Activated CD8-positive, alpha-beta memory T cell treated with anti-CD3 and anti-CD28 coated beads for 48 hours (primary cell): Measurements from ENCODE around the gene SPATA16.

Source experiments
- DNase-seq, 3 experiments: peaks; one replicate each; pipeline ENCODE4 v3.0.0-alpha.2; 2020; ENCODE audit warnings: low read depth in 2 of 3, low spot score in 2 of 3

Gene SPATA16

DNA sequence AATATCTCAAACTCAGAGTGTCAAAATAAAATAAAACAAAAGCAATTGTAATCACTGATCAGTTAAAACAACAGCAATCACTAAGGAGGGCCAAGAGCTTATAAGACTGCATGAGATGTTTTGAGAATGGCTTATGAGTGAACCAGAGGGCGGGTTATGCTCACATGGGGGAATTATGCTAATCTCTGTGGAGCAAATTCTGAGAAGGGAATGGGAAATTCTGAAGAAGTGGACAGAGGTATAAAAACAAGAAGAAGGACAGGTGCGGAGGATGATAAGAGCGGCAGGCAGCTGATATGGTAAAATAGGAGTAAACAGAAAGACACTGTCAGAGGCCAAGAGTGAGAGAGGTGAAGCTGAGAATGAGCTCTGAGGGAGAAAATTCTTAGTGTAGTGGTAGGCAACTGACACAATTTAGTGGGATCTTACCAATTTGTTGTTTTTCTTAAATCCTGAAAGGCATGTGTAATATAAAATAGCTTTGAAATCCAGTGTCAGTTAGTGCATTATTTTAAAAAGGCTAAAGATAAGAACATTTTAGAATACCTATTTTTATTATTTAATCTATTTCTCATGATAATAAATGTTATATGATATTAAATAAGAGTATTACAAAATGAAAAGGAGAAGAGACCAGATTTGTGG is 133.8 kb downstream of the SPATA16 start:
- no peak for DNase-seq

- no peak for DNase-seq
Observed at GRCh38 chr3:173006006-173006405, 135.0 kb downstream of the SPATA16 start.

- no peak for DNase-seq
Observed at GRCh38 chr3:173004681-173005080, 136.4 kb downstream of the SPATA16 start.

DNA sequence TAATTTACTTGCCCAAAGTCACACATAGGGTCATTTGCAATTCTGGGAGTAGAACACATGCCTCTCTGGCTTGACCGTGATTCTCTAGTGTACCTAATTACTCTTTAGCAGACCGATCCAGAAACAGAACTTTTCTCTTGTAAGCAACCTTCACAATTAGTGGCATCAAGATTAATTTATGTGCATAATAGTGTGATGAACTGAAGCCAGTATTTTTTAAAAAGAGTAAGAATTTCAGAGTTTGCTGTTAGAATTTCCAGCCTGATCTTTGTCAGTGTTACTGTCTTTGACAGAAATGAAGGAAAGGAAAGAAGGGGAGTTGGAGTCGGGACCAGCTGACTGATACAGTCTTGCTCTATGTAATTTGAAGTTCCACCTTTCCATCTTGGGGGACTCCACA is 137.1 kb downstream of the SPATA16 start:
- no peak for DNase-seq

- DNase-seq: no peak
Observed at GRCh38 chr3:173003471-173003870, 137.6 kb downstream of the SPATA16 start.

GRCh38 chr3:173001622-173002021 is 139.4 kb downstream of the SPATA16 start:
- no peak for DNase-seq

DNA sequence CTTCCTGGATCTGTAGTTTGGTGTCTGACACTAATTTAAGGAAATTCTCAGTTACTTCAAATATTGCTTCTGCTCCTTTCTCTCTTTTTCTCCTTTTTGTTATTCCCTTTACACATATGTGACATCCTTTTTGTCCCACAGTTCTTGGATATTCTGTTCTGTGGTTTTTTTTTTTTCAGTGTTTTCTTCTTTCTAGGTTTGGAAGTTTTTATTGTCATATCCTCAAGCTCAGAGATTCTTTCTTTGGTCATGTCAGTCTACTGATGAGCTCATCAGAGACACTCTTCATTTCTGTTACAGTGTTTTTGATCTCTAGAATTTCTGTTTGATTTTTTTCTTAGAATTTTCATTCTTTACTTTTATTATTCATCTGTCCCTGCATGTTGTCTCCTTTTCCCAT is 140.5 kb downstream of the SPATA16 start:
- DNase-seq: no peak

GRCh38 chr3:172993412-172993811 is 147.6 kb downstream of the SPATA16 start:
- DNase-seq: no peak

DNA sequence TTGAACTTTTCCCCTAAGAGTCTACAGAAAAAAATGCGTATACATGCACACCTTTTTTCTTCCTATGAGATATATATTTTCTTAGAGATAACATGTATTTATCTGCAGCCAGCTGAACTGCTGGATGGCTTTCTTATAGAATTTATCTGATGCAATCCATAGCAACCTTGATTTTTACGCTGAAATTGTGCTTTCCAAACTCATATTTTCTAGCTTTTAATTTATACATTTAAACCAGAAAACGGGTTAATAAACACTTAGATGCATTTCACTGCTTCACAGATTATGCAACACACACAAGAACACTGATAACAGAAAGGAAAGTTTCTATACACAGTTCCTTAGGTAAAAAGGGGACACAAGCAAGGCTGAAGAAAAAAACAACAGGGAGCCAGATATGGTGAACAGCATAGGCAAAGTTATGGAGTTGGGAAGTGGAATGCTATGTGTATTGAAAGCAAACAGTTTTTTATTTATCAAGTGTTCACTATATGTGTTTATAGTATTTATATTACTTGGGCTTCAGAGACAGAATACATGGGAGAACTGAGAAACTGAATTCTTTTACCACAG is 149.5 kb downstream of the SPATA16 start:
- DNase-seq: no peak

GRCh38 chr3:172989373-172989772 is 151.7 kb downstream of the SPATA16 start:
- DNase-seq: no peak

- DNase-seq: no peak
Observed at GRCh38 chr3:172987273-172987672, 153.8 kb downstream of the SPATA16 start.

GRCh38 chr3:172984914-172985313 is 156.1 kb downstream of the SPATA16 start:
- no peak for DNase-seq

- no peak for DNase-seq
Observed at GRCh38 chr3:172982736-172983364, 158.2 kb downstream of the SPATA16 start.

GRCh38 chr3:172981407-172981983 is 159.5 kb downstream of the SPATA16 start:
- no peak for DNase-seq

GRCh38 chr3:172980849-172981248 is 160.2 kb downstream of the SPATA16 start:
- no peak for DNase-seq

DNA sequence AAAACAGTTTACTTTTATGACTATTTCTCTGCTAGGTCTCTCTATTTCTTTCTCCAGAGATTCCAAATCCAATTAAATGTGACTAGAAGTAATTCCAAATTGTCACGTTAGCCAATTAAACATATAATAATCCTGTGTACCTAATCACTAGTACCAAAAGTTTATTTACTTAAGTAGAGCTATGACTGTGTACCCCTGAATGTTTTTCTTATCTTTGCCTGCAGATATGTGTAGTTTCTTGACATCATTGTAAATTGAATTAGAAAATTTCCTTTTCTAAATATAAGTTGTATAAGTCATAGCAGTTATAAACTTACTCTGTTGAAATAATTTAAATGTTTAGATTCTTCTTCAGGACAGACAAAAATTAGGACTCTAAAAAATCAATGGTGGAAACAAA is 163.3 kb downstream of the SPATA16 start:
- DNase-seq: no peak

- no peak for DNase-seq
Observed at GRCh38 chr3:172974969-172975368, 166.1 kb downstream of the SPATA16 start.

DNA sequence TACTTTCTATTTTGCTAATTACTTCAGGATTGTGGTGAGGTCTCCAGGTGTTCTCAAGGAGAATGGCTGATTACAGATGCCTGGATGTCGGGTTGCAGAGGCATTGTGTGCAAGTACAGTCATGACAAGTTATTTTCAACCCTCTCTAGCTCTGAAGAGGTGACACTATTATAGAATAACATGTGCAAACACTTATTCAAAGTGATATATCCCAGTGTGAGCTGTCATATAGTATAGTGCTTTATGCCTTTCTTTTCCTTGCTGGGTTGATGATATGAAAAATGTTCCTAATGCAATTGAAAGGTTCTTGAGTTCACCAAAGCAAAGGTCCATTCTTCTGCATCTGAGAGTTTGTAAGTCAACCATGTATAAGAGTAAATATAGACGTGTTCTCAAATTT is 167.2 kb downstream of the SPATA16 start:
- DNase-seq: no peak

DNA sequence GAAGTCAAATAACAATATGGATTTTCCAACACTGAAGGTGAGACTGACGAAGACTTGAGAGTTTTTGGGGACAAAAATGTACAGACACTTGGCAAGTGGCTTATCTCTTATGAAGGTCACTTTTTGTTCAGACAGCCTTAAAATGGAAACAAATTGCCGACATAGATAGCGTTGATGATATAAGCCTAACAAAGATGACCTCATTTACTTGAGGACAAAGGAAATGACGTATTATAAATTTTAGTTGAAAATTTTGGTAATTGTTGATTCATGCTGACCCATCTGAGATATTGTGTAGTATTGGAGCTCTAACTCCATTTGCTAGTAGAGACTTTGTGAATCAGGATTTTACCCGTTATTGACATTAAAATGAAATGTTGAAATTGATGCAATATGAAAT is 168.3 kb downstream of the SPATA16 start:
- DNase-seq: no peak

GRCh38 chr3:172972067-172972466 is 169.0 kb downstream of the SPATA16 start:
- no peak for DNase-seq

DNA sequence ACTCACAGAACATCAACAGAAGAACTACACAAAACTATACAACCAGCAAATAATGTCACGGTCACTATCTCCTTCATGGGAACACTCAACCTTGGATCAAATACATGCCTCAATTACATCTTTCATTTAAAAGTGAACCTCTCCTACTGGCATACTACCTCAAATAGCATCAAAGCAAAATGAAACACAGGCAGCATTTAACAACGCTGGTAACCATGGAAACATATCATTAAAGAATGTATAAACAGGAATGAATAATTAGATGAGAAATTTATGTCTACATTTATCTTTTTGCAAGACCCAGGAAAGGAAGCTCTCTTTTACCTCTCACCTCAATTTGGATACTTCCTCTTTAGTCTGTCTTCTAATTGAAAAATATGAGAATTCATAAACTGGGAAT is 172.4 kb downstream of the SPATA16 start:
- no peak for DNase-seq

GRCh38 chr3:172965256-172965655 is 175.8 kb downstream of the SPATA16 start:
- no peak for DNase-seq
